SK-N-SH (cell line): Measurements from ENCODE around the gene NEAT1. TPM values are rescaled to one million over a fixed set of nuclear protein-coding genes. Genes with fewer than 3 reads are reported as not detected.

ENCODE experiments used
- CHD2 ChIP-seq: fragments of 150-350 bp; IDR thresholded peaks from 2 replicates; pipeline ENCODE4 v1.6.1; 2018; ENCODE audit warnings: low read length; ENCODE audit not compliant: partially characterized antibody
- ELF1 ChIP-seq: IDR thresholded peaks from 2 replicates; pipeline ENCODE4 v1.4.0; 2012
- EZH2phosphoT487 ChIP-seq: fragments of 200-600 bp; sonication (generic); IDR thresholded peaks from 2 replicates; pipeline ENCODE4 v1.6.1; 2017; ENCODE audit warnings: low read depth, mixed run types, mild to moderate bottlenecking, antibody characterized with exemption, moderate library complexity, borderline replicate concordance
- FOXM1 ChIP-seq: IDR thresholded peaks from 2 replicates; pipeline ENCODE4 v1.4.0; 2012; ENCODE audit warnings: low read depth, mild to moderate bottlenecking
- GABPA ChIP-seq: IDR thresholded peaks from 2 replicates; pipeline ENCODE4 v1.4.0; 2012; ENCODE audit warnings: low read depth, mild to moderate bottlenecking
- GATA2 ChIP-seq: sonication (generic); formaldehyde crosslinking; IDR thresholded peaks from 2 replicates; pipeline ENCODE4 v1.5.0; 2020; ENCODE audit warnings: mild to moderate bottlenecking, missing genetic modification reagents
- JUND ChIP-seq: IDR thresholded peaks from 2 replicates; pipeline ENCODE4 v1.4.0; 2012
- POLR2AphosphoS5 ChIP-seq: IDR thresholded peaks from 2 replicates; pipeline ENCODE4 v1.6.1; 2012; ENCODE audit warnings: low read depth, low read length
- RAD21 ChIP-seq: IDR thresholded peaks from 2 replicates; pipeline ENCODE4 v1.6.1; 2012; ENCODE audit warnings: mild to moderate bottlenecking, low read length
- REST ChIP-seq: IDR thresholded peaks from 2 replicates; pipeline ENCODE4 v1.6.1; 2012; ENCODE audit warnings: mild to moderate bottlenecking, low read depth, low read length, moderate library complexity
- RFX5 ChIP-seq: IDR thresholded peaks from 2 replicates; pipeline ENCODE4 v1.6.1; 2012; ENCODE audit warnings: mild to moderate bottlenecking, improper control_type of control experiment, low read length
- SIN3A ChIP-seq: IDR thresholded peaks from 2 replicates; pipeline ENCODE4 v1.6.1; 2012; ENCODE audit warnings: low read depth, mild to moderate bottlenecking, low read length, moderate library complexity, borderline replicate concordance
- TAF1 ChIP-seq: IDR thresholded peaks from 2 replicates; pipeline ENCODE4 v1.6.1; 2012; ENCODE audit warnings: low read depth, mild to moderate bottlenecking, low read length, moderate library complexity, borderline replicate concordance
- TCF12 ChIP-seq: IDR thresholded peaks from 2 replicates; pipeline ENCODE4 v1.4.0; 2012
- TEAD4 ChIP-seq: IDR thresholded peaks from 2 replicates; pipeline ENCODE4 v1.4.0; 2012; ENCODE audit warnings: mild to moderate bottlenecking, borderline replicate concordance; ENCODE audit not compliant: insufficient read depth
- USF2 ChIP-seq: fragments of 150-350 bp; IDR thresholded peaks from 2 replicates; pipeline ENCODE4 v1.6.1; 2017; ENCODE audit warnings: antibody characterized with exemption, low read length, low read depth, borderline replicate concordance
- YY1 ChIP-seq: IDR thresholded peaks from 2 replicates; pipeline ENCODE4 v1.4.0; 2012; ENCODE audit warnings: low read depth, mild to moderate bottlenecking
- polyA plus RNA-seq, 3 experiments: library from polyadenylated mRNA; depleted of rRNA; stranded (reverse); fragments of >200 nt; gene quantifications; 2 replicates each; pipeline ENCODE4 v1.2.3, GENCODE V29; 2012
- TF ChIP-seq, protein P1 (sequence below): fragments of 200-600 bp; sonication (generic); IDR thresholded peaks from 2 replicates; pipeline ENCODE4 v1.6.1; 2017; ENCODE audit warnings: antibody characterized with exemption, mild to moderate bottlenecking, moderate library complexity
- TF ChIP-seq, protein P2 (sequence below): IDR thresholded peaks from 2 replicates; pipeline ENCODE4 v1.4.0; 2012; ENCODE audit warnings: low read depth
- TF ChIP-seq, protein P3 (sequence below): IDR thresholded peaks from 2 replicates; pipeline ENCODE4 v1.4.0; 2012; ENCODE audit warnings: low read depth, borderline replicate concordance
- TF ChIP-seq, protein P4 (sequence below): IDR thresholded peaks from 2 replicates; pipeline ENCODE4; 2012

The NEAT1 gene
- polyA plus RNA-seq, 1 of the 3 experiments (the other 2 are of a cell fraction): 435 TPM

GRCh38 chr11:65424205-65425104 lies 1.9 kb downstream of the NEAT1 start (continued):
- TF ChIP-seq SIN3A: peak; percentile 45; the same call in 1 of the 2 replicates
- 0 out of 2 replicates have a peak, but pooled peaks have one; percentile 2 for TF ChIP-seq USF2
- no peak for TF ChIP-seq EZH2phosphoT487
- TF ChIP-seq, protein P1, sequence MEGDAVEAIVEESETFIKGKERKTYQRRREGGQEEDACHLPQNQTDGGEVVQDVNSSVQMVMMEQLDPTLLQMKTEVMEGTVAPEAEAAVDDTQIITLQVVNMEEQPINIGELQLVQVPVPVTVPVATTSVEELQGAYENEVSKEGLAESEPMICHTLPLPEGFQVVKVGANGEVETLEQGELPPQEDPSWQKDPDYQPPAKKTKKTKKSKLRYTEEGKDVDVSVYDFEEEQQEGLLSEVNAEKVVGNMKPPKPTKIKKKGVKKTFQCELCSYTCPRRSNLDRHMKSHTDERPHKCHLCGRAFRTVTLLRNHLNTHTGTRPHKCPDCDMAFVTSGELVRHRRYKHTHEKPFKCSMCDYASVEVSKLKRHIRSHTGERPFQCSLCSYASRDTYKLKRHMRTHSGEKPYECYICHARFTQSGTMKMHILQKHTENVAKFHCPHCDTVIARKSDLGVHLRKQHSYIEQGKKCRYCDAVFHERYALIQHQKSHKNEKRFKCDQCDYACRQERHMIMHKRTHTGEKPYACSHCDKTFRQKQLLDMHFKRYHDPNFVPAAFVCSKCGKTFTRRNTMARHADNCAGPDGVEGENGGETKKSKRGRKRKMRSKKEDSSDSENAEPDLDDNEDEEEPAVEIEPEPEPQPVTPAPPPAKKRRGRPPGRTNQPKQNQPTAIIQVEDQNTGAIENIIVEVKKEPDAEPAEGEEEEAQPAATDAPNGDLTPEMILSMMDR: no peak
- TF ChIP-seq FOXM1: no peak
- TF ChIP-seq JUND: peak; percentile 22
- TF ChIP-seq REST: peak; percentile 57
- TF ChIP-seq RAD21: no peak
- TF ChIP-seq GABPA: no peak
- TF ChIP-seq TAF1: no peak; the same call in none of the 2 replicates
- TF ChIP-seq, protein P2, sequence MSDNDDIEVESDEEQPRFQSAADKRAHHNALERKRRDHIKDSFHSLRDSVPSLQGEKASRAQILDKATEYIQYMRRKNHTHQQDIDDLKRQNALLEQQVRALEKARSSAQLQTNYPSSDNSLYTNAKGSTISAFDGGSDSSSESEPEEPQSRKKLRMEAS: no peak; the same call in 1 of the 2 replicates
- TF ChIP-seq TEAD4: no peak
- TF ChIP-seq, protein P3, sequence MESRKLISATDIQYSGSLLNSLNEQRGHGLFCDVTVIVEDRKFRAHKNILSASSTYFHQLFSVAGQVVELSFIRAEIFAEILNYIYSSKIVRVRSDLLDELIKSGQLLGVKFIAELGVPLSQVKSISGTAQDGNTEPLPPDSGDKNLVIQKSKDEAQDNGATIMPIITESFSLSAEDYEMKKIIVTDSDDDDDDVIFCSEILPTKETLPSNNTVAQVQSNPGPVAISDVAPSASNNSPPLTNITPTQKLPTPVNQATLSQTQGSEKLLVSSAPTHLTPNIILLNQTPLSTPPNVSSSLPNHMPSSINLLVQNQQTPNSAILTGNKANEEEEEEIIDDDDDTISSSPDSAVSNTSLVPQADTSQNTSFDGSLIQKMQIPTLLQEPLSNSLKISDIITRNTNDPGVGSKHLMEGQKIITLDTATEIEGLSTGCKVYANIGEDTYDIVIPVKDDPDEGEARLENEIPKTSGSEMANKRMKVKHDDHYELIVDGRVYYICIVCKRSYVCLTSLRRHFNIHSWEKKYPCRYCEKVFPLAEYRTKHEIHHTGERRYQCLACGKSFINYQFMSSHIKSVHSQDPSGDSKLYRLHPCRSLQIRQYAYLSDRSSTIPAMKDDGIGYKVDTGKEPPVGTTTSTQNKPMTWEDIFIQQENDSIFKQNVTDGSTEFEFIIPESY: no peak
- TF ChIP-seq, protein P4, sequence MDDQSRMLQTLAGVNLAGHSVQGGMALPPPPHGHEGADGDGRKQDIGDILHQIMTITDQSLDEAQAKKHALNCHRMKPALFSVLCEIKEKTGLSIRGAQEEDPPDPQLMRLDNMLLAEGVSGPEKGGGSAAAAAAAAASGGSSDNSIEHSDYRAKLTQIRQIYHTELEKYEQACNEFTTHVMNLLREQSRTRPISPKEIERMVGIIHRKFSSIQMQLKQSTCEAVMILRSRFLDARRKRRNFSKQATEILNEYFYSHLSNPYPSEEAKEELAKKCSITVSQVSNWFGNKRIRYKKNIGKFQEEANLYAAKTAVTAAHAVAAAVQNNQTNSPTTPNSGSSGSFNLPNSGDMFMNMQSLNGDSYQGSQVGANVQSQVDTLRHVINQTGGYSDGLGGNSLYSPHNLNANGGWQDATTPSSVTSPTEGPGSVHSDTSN: no peak
- no peak for TF ChIP-seq RFX5
- TF ChIP-seq GATA2 (CRISPR knock-in tag): no peak
- no peak for TF ChIP-seq ELF1
- TF ChIP-seq TCF12: no peak
- TF ChIP-seq POLR2AphosphoS5: peak; percentile 92
- no peak for TF ChIP-seq YY1
- no peak for TF ChIP-seq CHD2
